ENCODE results near the gene KLHL5. TPM values are rescaled to one million over a fixed set of nuclear protein-coding genes. Genes with fewer than 3 reads are reported as not detected.

The KLHL5 gene
- polyA plus RNA-seq, 1 experiment = 77.4 TPM

DNA sequence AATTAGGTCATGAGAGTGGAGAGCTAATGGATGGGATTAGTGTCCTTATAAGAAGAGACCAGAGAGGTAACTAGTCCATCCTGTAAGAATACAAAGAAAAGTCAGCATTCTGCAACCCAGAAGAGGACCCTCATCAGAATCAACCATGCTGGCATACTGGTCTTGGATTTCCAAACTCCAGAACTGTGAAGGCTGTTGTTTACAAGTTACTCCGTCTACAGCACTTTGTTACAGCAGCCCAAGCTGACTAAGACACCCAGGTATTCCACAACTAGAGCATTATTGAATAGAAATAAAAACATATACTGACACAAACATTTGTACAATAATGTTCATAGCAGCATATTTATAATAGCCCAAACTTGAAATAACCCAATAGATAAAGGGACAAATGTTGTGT lies 39.0 kb upstream of the KLHL5 start:
- TF ChIP-seq, protein P1, sequence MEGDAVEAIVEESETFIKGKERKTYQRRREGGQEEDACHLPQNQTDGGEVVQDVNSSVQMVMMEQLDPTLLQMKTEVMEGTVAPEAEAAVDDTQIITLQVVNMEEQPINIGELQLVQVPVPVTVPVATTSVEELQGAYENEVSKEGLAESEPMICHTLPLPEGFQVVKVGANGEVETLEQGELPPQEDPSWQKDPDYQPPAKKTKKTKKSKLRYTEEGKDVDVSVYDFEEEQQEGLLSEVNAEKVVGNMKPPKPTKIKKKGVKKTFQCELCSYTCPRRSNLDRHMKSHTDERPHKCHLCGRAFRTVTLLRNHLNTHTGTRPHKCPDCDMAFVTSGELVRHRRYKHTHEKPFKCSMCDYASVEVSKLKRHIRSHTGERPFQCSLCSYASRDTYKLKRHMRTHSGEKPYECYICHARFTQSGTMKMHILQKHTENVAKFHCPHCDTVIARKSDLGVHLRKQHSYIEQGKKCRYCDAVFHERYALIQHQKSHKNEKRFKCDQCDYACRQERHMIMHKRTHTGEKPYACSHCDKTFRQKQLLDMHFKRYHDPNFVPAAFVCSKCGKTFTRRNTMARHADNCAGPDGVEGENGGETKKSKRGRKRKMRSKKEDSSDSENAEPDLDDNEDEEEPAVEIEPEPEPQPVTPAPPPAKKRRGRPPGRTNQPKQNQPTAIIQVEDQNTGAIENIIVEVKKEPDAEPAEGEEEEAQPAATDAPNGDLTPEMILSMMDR (IDR thresholded peaks at IDR 0.05; ENCODE audit: insufficient read depth, low read depth, low read length) = no peak
- Histone ChIP-seq H3K36me3 (ENCODE audit: control insufficient read depth, insufficient read depth, low read length) (no peaks in the 10 kb centered on the region), H3K27me3 (ENCODE audit: control insufficient read depth, insufficient read depth, low read length) (no peaks in the 10 kb centered on the region), H3K4me3 (ENCODE audit: low read depth, low read length) (no peak overlapping the region)
- ChIA-PET CTCF (no interaction called here), POLR2A (no interaction called here)
- DNase-seq (ENCODE audit: low read depth) = no peak

DNA sequence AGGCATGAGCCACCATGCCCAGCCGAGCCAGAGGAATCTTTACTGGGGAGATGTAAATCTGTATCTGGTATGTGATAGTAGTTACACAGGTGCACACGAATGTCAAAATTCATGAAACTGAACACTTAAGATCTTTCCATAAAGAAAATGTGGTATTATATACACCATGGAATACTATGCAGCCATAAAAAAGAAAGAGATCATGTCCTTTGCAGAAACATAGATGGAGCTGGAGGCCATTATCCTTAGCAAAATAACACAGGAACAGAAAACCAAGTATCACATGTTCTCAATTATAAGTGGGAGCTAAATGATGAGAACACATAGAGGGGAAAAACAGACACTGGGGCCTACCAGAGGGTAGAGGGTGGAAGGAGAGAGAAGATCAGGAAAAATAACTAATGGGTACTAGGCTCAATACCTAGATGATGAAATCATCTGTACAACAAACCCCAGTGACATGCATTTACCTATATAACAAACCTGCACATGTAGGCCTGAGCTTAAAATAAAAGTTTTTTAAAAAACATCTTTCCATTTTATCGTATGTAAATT lies 37.6 kb upstream of the KLHL5 start:
- TF ChIP-seq, protein P1 (IDR thresholded peaks at IDR 0.05; ENCODE audit: insufficient read depth, low read depth, low read length) = no peak
- H3K4me3 ChIP-seq (ENCODE audit: low read depth, low read length) = no peak overlapping the region
- no peak for DNase-seq (ENCODE audit: low read depth)
- H3K27me3 ChIP-seq (ENCODE audit: control insufficient read depth, insufficient read depth, low read length) = no peaks in the 10 kb centered on the region
- CTCF ChIA-PET = interaction anchor here (0.9 to 1.1 kb wide), 2 partner anchors 10 to 21 kb away, joined by 3 read pairs; no protein-coding TSS in a partner anchor
- POLR2A ChIA-PET = no interaction called here
- H3K36me3 ChIP-seq (ENCODE audit: control insufficient read depth, insufficient read depth, low read length) = no peaks in the 10 kb centered on the region

DNA sequence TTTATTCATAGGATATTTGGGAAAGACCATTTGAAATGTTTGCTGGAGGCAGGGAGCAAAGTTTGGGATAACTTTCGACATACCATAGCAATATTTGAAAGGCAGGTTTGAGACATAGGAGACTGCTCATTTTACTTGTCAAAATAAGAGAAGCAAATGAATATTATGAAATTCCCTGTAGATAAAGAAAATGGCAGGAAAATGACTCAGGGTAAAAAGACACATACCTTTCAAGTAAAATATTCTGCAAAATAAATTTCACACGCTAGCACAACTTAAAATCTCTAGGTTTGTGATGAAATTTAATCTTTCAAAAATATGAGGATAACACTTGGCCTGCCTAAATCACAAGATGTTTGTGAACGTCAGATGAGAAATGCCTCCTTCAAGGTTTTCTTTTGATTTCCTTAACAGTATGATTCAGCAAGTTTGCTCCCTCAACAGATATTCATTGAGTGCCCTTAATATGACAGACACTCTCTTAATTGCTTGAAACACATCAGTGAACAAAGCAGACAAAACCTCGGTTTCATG lies 36.4 kb upstream of the KLHL5 start:
- POLR2A ChIA-PET = no interaction called here
- TF ChIP-seq, protein P1 (IDR thresholded peaks at IDR 0.05; ENCODE audit: insufficient read depth, low read depth, low read length) = no peak
- Histone ChIP-seq H3K27me3 (ENCODE audit: control insufficient read depth, insufficient read depth, low read length) (no peaks in the 10 kb centered on the region), H3K4me3 (ENCODE audit: low read depth, low read length) (no peak overlapping the region), H3K36me3 (ENCODE audit: control insufficient read depth, insufficient read depth, low read length) (no peaks in the 10 kb centered on the region)
- no peak for DNase-seq (ENCODE audit: low read depth)
- CTCF ChIA-PET = interaction anchor here (0.7 kb wide), 1 partner anchor 22 kb away, joined by 3 read pairs; no protein-coding TSS in a partner anchor

DNA sequence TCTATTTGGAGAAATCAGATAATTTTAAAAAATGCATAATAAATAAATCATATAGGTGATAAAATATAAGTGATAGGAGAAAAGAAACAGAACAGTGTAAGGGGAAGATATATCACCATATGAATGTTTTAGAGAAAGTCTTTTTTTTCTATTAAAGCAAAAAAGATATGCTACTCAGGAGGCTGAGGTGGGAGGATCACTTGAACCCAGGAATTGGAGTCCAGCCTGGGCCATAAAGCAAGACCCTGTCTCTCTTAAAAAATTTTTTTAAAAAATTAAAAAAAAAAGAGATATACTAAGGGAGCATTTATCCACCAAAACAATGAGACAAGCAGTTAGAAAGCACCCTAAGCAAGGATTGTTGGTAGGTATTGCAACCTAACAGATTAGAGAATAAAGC lies 35.9 kb upstream of the KLHL5 start:
- Histone ChIP-seq H3K27me3 (ENCODE audit: control insufficient read depth, insufficient read depth, low read length) (no peaks in the 10 kb centered on the region), H3K4me3 (ENCODE audit: low read depth, low read length) (no peak overlapping the region), H3K36me3 (ENCODE audit: control insufficient read depth, insufficient read depth, low read length) (no peaks in the 10 kb centered on the region)
- ChIA-PET CTCF (interaction anchor here (0.7 kb wide), 1 partner anchor 22 kb away, joined by 3 read pairs; no protein-coding TSS in a partner anchor), POLR2A (no interaction called here)
- TF ChIP-seq, protein P1 (IDR thresholded peaks at IDR 0.05; ENCODE audit: insufficient read depth, low read depth, low read length) = no peak
- no peak for DNase-seq (ENCODE audit: low read depth)

DNA sequence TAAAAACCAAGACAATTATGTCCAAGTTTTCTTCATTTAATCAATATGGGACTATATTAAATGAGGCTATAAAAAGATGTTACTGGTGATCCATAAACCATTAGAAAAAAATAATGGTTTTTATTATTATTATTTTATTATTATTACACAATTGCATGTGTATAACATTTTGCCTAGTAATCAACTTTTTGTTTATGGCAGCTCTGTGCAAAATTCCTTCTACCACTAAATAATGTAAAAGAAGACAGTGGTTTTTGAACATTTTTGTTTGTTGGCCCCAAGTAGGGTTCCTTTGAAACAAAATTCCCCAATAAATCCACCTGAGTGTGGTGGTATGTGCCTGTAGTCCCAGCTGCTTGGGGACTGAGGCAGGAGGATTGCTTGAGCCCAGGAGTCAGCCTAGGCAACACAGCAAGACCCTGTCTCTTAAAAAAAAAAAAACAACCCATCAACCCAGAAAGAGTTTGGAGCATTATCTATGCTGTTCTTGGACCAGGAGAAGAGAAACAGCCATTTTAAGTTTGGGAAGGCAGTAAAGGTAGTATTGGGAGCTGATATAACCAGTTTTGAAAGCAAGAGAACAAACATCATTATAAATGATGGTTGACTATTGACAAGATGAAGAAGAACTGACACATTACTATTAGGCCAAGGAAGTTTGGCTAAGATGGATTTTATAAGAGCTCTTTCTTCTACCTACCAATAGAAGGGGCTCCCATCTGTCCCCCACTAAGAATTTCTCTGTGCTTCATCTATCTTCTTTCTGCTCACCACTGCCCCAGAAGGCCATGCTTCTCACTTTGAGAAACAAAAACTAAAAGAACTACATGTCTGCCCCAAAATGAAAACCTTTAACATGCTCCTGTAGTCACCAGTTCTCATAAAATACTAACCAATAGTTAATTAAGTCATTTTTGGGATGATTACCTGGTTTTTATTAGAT lies 32.0 kb upstream of the KLHL5 start:
- Histone ChIP-seq H3K4me3 (ENCODE audit: low read depth, low read length) (no peak overlapping the region), H3K36me3 (ENCODE audit: control insufficient read depth, insufficient read depth, low read length) (no peaks in the 10 kb centered on the region), H3K27me3 (ENCODE audit: control insufficient read depth, insufficient read depth, low read length) (no peaks in the 10 kb centered on the region)
- DNase-seq (ENCODE audit: low read depth) = no peak
- TF ChIP-seq, protein P1 (IDR thresholded peaks at IDR 0.05; ENCODE audit: insufficient read depth, low read depth, low read length) = no peak
- ChIA-PET POLR2A (no interaction called here), CTCF (interaction anchor here (1.5 kb wide), 1 partner anchor 12 kb away, joined by 5 read pairs; no protein-coding TSS in a partner anchor)
